Inflammatory macrophage treated with lipopolysaccharide for 4 hours (primary cell): ENCODE data around the gene TNK1.
A peak's percentile ranks its signal among the peaks of the same experiment; 100 is the strongest.
"Not testable (repeated sequence)": the region's sequence is repeated elsewhere in the genome, so short reads cannot be mapped to it uniquely, and the experiment has no call there.

ENCODE experiments used
- DNase-seq: peaks from one replicate; pipeline ENCODE4 v3.0.0-alpha.2; 2020

TNK1 gene

GRCh38 chr17:7380855-7381683 lies at the start of gene TNK1:
Gene TNK1 (plus strand): TSS chr17:7381089. CDS start chr17:7382927, 1,838 bp downstream.
- DNase-seq = no peak

GRCh38 chr17:7332111-7332510 lies 48.8 kb upstream of the TNK1 start:
- DNase-seq = no peak

- DNase-seq = not testable (repeated sequence)
Observed at GRCh38 chr17:7332600-7333069, 48.3 kb upstream of the TNK1 start.

GRCh38 chr17:7334938-7335538 lies 45.9 kb upstream of the TNK1 start:
- DNase-seq = no peak

GRCh38 chr17:7335765-7336164 lies 45.1 kb upstream of the TNK1 start:
- not testable (repeated sequence) for DNase-seq

GRCh38 chr17:7336240-7337175 lies 44.4 kb upstream of the TNK1 start, which contains the start of gene ACAP1:
Gene ACAP1 (plus strand): TSS chr17:7336529. CDS start chr17:7336735, 206 bp downstream.
- peak; percentile 22 for DNase-seq

GRCh38 chr17:7337600-7337999 lies 43.3 kb upstream of the TNK1 start:
- not testable (repeated sequence) for DNase-seq

GRCh38 chr17:7340179-7340578 lies 40.7 kb upstream of the TNK1 start:
- DNase-seq = peak; percentile 62

GRCh38 chr17:7341842-7342241 lies 39.0 kb upstream of the TNK1 start:
- no peak for DNase-seq

GRCh38 chr17:7343250-7343649 lies 37.6 kb upstream of the TNK1 start:
- DNase-seq = no peak

- DNase-seq = no peak
Observed at GRCh38 chr17:7346761-7347614, 33.9 kb upstream of the TNK1 start.

- DNase-seq = no peak
Observed at GRCh38 chr17:7347630-7348477, 33.0 kb upstream of the TNK1 start.

- DNase-seq = no peak
Observed at GRCh38 chr17:7348478-7349242, 32.2 kb upstream of the TNK1 start.

- DNase-seq = peak; percentile 87
Observed at GRCh38 chr17:7351665-7352502, 29.0 kb upstream of the TNK1 start, which contains the start of gene KCTD11. Gene KCTD11 (plus strand): TSS chr17:7352162.

- DNase-seq = no peak
Observed at GRCh38 chr17:7352503-7352889, 28.4 kb upstream of the TNK1 start.

GRCh38 chr17:7352910-7353635 lies 27.8 kb upstream of the TNK1 start:
- DNase-seq = no peak

- no peak for DNase-seq
Observed at GRCh38 chr17:7354262-7354843, 26.5 kb upstream of the TNK1 start.

GRCh38 chr17:7355053-7355452 lies 25.8 kb upstream of the TNK1 start, which contains the start of gene TMEM95:
Gene TMEM95 (plus strand): TSS chr17:7355156. CDS start chr17:7355205, 49 bp downstream.
- DNase-seq = no peak
